BLaER1 treated with 17β-estradiol and CSF1 and Interleukin-3, amounts not matched to agents 10 nM and 100 nM (cell line): Measurements from ENCODE around the gene UTP14C.

Experiments
- H3K27ac ChIP-seq, 11 experiments: shearing (Covaris generic); formaldehyde crosslinking; 2 replicates each; pipeline ENCODE4 v1.8.1; 2022
- H3K27me3 ChIP-seq, 11 experiments: shearing (Covaris generic); formaldehyde crosslinking; 2 replicates each; pipeline ENCODE4 v1.8.1; 2022
- H3K36me3 ChIP-seq, 11 experiments: shearing (Covaris generic); formaldehyde crosslinking; 2 replicates each; pipeline ENCODE4 v1.8.1; 2022
- H3K4me1 ChIP-seq, 10 experiments: shearing (Covaris generic); formaldehyde crosslinking; 2 replicates each; pipeline ENCODE4 v1.8.1; 2022
- H3K4me2 ChIP-seq, 11 experiments: shearing (Covaris generic); formaldehyde crosslinking; 2 replicates each; pipeline ENCODE4 v1.8.1; 2022
- H3K4me3 ChIP-seq, 10 experiments: shearing (Covaris generic); formaldehyde crosslinking; 2 replicates each; pipeline ENCODE4 v1.8.1; 2022
- H3K9ac ChIP-seq, 11 experiments: shearing (Covaris generic); formaldehyde crosslinking; 2 replicates each; pipeline ENCODE4 v1.8.1; 2022
- H3K9me3 ChIP-seq, 11 experiments: shearing (Covaris generic); formaldehyde crosslinking; replicated peaks in 1 of 11; 2 replicates each; pipeline ENCODE4 v1.8.1; 2022
- H4K20me1 ChIP-seq, 11 experiments: shearing (Covaris generic); formaldehyde crosslinking; 2 replicates each; pipeline ENCODE4 v1.8.1; 2022
- Cebpa-rat ChIP-seq, 11 experiments: shearing (Covaris generic); IDR thresholded peaks; 2 replicates each; pipeline ENCODE4 v1.8.1; 2022

Gene UTP14C

GRCh38 chr13:51988988-51989618 lies 35.4 kb upstream of the UTP14C start:
- Histone ChIP-seq H3K4me1 (no peaks in the 10 kb centered on the region), H3K36me3 (no peaks in the 10 kb centered on the region), H3K4me3 (no peak overlapping the region), H3K9ac (no peak overlapping the region), H4K20me1 (no peaks in the 10 kb centered on the region), H3K4me2 (no peak overlapping the region), H3K27me3 (no peaks in the 10 kb centered on the region), H3K9me3 (peaks cover 0 to 16% (median 0%) of the 10 kb centered on the region in 11 experiments; a peak in 4 of 22 replicates), H3K27ac (no peak overlapping the region)
- no peak for TF ChIP-seq Cebpa-rat (IDR thresholded peaks at IDR 0.05)

- TF ChIP-seq Cebpa-rat (IDR thresholded peaks at IDR 0.05), result no peak
- Histone ChIP-seq H3K27ac (no peak overlapping the region), H3K4me2 (no peak overlapping the region), H4K20me1 (no peaks in the 10 kb centered on the region), H3K27me3 (no peaks in the 10 kb centered on the region), H3K9me3 (no peaks in the 10 kb centered on the region), H3K4me3 (no peak overlapping the region), H3K4me1 (no peaks in the 10 kb centered on the region), H3K36me3 (no peaks in the 10 kb centered on the region), H3K9ac (no peak overlapping the region)
Observed at GRCh38 chr13:51993713-51994112, 30.8 kb upstream of the UTP14C start.

DNA sequence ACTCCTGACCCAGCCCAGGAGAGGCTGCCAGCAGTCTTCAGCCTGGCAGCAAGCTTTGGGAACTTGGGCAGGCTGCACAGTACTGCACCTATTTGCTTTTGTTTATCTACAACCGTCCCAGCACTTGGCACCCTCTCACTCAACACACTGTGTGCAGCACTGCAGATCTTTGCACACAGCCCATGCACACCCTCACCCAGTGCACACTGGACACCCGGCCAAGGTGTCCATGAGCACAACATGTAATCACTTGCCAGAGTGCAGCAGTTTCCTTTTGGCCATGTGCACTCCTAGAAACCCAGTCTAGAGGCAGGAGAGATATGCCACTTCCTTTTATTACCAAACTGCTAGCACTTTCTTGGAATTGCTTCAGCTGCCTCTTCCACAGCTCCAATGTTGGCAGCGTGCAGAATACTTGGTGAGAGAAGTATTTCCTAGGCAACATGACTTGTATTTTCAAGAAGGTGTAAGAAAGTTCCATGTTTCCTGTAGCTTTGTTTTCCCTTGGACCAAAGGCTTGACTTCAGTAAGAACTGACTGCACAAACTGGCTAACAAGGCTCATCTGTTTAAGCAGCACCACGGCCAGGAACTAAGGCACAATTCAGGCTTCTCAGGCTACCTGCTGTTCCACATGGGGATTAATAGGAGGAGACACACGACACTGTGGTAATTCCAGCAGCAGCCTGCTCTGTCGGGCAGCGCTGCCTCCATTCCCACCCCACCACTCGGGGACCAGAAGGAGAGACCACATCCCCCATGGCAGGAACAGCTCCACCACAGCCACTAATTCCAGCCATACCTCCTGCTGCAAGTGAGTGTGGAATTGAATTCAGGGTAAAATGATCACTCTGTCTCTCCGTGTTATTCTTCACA lies 28.6 kb upstream of the UTP14C start:
- Histone ChIP-seq H3K9me3 (no peaks in the 10 kb centered on the region), H3K4me1 (no peaks in the 10 kb centered on the region), H3K9ac (no peak overlapping the region), H3K4me3 (no peak overlapping the region), H3K27ac (no peak overlapping the region), H3K36me3 (no peaks in the 10 kb centered on the region), H4K20me1 (no peaks in the 10 kb centered on the region), H3K27me3 (no peaks in the 10 kb centered on the region), H3K4me2 (no peak overlapping the region; a peak in 1 of 22 replicates)
- no peak for TF ChIP-seq Cebpa-rat (IDR thresholded peaks at IDR 0.05)

GRCh38 chr13:51996641-51997040 lies 27.9 kb upstream of the UTP14C start:
- Histone ChIP-seq H3K4me1 (no peaks in the 10 kb centered on the region), H3K4me2 (no peak overlapping the region), H3K9ac (no peak overlapping the region), H3K27ac (no peak overlapping the region), H3K9me3 (no peaks in the 10 kb centered on the region), H3K4me3 (no peak overlapping the region), H3K27me3 (no peaks in the 10 kb centered on the region), H3K36me3 (no peaks in the 10 kb centered on the region), H4K20me1 (no peaks in the 10 kb centered on the region)
- TF ChIP-seq Cebpa-rat (IDR thresholded peaks at IDR 0.05), result no peak

GRCh38 chr13:51997186-51997585 lies 27.3 kb upstream of the UTP14C start:
- no peaks in the 10 kb centered on the region for H4K20me1 ChIP-seq
- H3K9ac ChIP-seq, result no peak overlapping the region
- no peak for TF ChIP-seq Cebpa-rat (IDR thresholded peaks at IDR 0.05)
- no peak overlapping the region for H3K27ac ChIP-seq
- no peak overlapping the region for H3K4me3 ChIP-seq
- no peaks in the 10 kb centered on the region for H3K27me3 ChIP-seq
- no peaks in the 10 kb centered on the region for H3K4me1 ChIP-seq
- H3K4me2 ChIP-seq, result no peak overlapping the region
- H3K36me3 ChIP-seq, result no peaks in the 10 kb centered on the region
- H3K9me3 ChIP-seq, result no peaks in the 10 kb centered on the region

DNA sequence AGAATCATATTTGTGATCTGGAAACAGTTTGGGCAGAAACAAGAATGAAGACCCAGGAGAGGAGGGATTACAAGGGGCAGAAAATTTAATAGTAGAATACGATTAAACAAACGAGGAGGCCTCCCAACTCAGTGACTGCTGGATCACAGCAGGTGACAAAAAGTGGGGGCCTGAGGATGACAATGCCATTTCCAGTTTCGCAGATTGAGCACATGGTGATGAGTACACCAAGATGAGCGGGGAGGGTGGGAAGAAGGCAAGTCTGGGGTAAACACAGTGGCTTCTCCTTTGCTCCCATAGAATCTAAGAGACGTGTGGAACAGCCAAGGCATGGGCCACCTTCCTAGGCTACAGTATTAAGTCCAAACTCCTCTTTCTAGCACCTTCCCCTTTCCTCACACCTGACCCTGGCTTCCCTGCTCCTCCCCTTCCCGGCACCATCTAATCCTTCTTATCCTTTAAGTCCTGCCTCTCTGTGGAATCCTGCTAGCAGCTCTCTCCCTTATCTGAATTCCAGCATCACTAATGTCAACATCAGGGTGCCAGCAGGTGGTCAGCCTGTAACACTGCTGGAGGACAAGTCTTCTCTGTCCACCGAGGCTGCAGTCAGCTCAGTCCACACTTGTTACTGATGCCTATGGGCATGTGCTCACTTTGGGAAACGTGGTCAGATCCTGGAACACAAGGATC lies 26.7 kb upstream of the UTP14C start:
- TF ChIP-seq Cebpa-rat (IDR thresholded peaks at IDR 0.05), result no peak
- Histone ChIP-seq H4K20me1 (no peaks in the 10 kb centered on the region), H3K9ac (no peak overlapping the region), H3K9me3 (no peaks in the 10 kb centered on the region), H3K4me2 (no peak overlapping the region), H3K27me3 (no peaks in the 10 kb centered on the region), H3K4me1 (no peaks in the 10 kb centered on the region), H3K27ac (no peak overlapping the region), H3K36me3 (no peaks in the 10 kb centered on the region), H3K4me3 (no peak overlapping the region)

DNA sequence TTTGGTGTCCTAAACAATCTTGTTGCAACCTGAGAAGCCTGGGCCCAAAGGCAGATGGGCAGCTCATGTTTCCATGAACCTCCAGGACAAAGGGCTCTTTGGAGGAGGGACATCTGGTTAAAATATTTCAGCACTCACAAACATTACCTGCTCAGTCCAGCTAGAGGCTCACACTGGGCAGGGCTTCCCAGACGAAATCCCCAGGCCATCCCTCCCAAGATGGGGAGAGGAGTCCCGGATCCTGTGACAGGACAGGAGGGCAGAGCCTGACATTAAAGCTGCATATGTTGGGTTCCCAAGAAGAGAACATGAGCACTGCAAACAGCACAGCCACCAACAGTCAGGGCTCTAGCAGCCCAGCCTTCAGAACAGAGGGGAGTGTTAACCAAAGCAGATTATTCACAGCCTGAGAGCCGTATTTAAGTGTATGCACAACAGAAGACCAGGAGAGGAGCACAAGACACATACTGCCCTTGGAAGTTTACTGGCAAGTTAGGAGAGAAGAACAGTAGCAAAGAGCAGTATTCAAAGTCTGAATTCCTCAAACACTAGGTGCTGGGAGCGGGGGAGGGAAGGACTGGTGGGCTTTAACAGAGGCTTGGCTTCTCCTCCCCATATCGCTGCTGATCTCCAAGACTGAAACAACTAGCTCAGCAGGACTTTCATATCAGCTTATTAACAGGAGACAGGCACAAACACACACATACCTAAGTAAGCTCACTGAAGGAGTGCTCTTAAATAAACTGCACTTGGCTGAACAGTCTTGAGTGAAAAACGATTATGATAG lies 25.6 kb upstream of the UTP14C start:
- no peaks in the 10 kb centered on the region for H3K4me1 ChIP-seq
- no peaks in the 10 kb centered on the region for H4K20me1 ChIP-seq
- H3K27ac ChIP-seq, result no peak overlapping the region
- no peak overlapping the region for H3K9ac ChIP-seq
- H3K27me3 ChIP-seq, result no peaks in the 10 kb centered on the region
- no peak overlapping the region for H3K4me2 ChIP-seq
- no peak for TF ChIP-seq Cebpa-rat (IDR thresholded peaks at IDR 0.05)
- no peaks in the 10 kb centered on the region for H3K36me3 ChIP-seq
- H3K9me3 ChIP-seq, result no peaks in the 10 kb centered on the region
- no peak overlapping the region for H3K4me3 ChIP-seq

GRCh38 chr13:51999510-51999911 lies 25.0 kb upstream of the UTP14C start:
- Histone ChIP-seq H3K4me3 (no peak overlapping the region), H3K36me3 (no peaks in the 10 kb centered on the region), H3K4me1 (no peaks in the 10 kb centered on the region), H3K9ac (no peak overlapping the region), H3K4me2 (no peak overlapping the region), H3K27me3 (no peaks in the 10 kb centered on the region), H3K9me3 (no peaks in the 10 kb centered on the region), H3K27ac (no peak overlapping the region), H4K20me1 (no peaks in the 10 kb centered on the region)
- TF ChIP-seq Cebpa-rat (IDR thresholded peaks at IDR 0.05), result no peak

GRCh38 chr13:51999921-52000320 lies 24.6 kb upstream of the UTP14C start:
- no peak overlapping the region for H3K4me3 ChIP-seq
- no peak for TF ChIP-seq Cebpa-rat (IDR thresholded peaks at IDR 0.05)
- H3K27me3 ChIP-seq, result no peaks in the 10 kb centered on the region

More at GRCh38 chr13:51999921-52000320, 24.6 kb upstream of the UTP14C start:
- Histone ChIP-seq H4K20me1 (no peaks in the 10 kb centered on the region), H3K4me2 (no peak overlapping the region), H3K27ac (no peak overlapping the region), H3K36me3 (no peaks in the 10 kb centered on the region), H3K9ac (no peak overlapping the region), H3K9me3 (no peaks in the 10 kb centered on the region), H3K4me1 (no peaks in the 10 kb centered on the region)
